MCF 10A (cell line): ENCODE data around the gene KRTAP1-3. TPM values are rescaled to one million over a fixed set of nuclear protein-coding genes. Genes with fewer than 3 reads are reported as not detected.

Experiments
- BruUV-seq: library from RNA; stranded (reverse); fragments of 400-500 nt; replicated peaks from 2 replicates; lab custom pipeline; 2021; lab: Mats Ljungman, UMichigan
- CTCF ChIA-PET: fragments of 300-600 bp; sonication (Branson Sonifier 250); formaldehyde crosslinking; extraction: SDS; loops from one replicate; lab custom pipeline; 2021; ENCODE audit warnings: antibody characterized with exemption, inconsistent platforms; lab: Yijun Ruan, JAX
- POLR2A ChIA-PET: fragments of 300-600, 350-650 bp; sonication (Branson Sonifier 250); formaldehyde crosslinking; extraction: SDS; loops from one replicate; lab custom pipeline; 2020; ENCODE audit warnings: antibody characterized with exemption, inconsistent platforms; lab: Yijun Ruan, JAX
- DNase-seq: peaks from one replicate; pipeline ENCODE4 v3.0.0-alpha.2; 2018; ENCODE audit not compliant: unreplicated experiment
- H3K27ac Mint-ChIP-seq: one replicate; pipeline ENCODE4 v1.8.0; 2022; ENCODE audit warnings: mild to moderate bottlenecking, low read depth, mixed read lengths; ENCODE audit not compliant: unreplicated experiment
- H3K27me3 Mint-ChIP-seq: one replicate; pipeline ENCODE4 v1.8.0; 2022; ENCODE audit warnings: mixed read lengths; ENCODE audit not compliant: insufficient read depth, unreplicated experiment
- H3K36me3 Mint-ChIP-seq: one replicate; pipeline ENCODE4 v1.8.0; 2022; ENCODE audit warnings: mild to moderate bottlenecking, moderate library complexity, mixed read lengths; ENCODE audit not compliant: insufficient read depth, unreplicated experiment
- H3K4me1 Mint-ChIP-seq: one replicate; pipeline ENCODE4 v1.8.0; 2022; ENCODE audit warnings: mixed read lengths; ENCODE audit not compliant: insufficient read depth, unreplicated experiment
- H3K4me3 Mint-ChIP-seq: one replicate; pipeline ENCODE4 v1.8.0; 2022; ENCODE audit warnings: mild to moderate bottlenecking, moderate library complexity, mixed read lengths; ENCODE audit not compliant: unreplicated experiment
- H3K9me3 Mint-ChIP-seq: one replicate; pipeline ENCODE4 v1.8.0; 2022; ENCODE audit warnings: mixed read lengths; ENCODE audit not compliant: unreplicated experiment
- intact Hi-C: fragments of 100-400 bp; cut with micrococcal nuclease; formaldehyde crosslinking; loops from 2 replicates; pipeline ENCODE4 v1.14.1; 2022
- total RNA-seq: library from RNA; stranded (reverse); gene quantifications from 2 replicates; pipeline ENCODE4 v1.2.3, GENCODE V29; 2022
- TF ChIP-seq, protein P1 (sequence below): fragments of 200-600 bp; IDR thresholded peaks from one replicate; pipeline ENCODE4 v1.8.0; 2022; ENCODE audit warnings: antibody characterized with exemption, mild to moderate bottlenecking; ENCODE audit not compliant: unreplicated experiment

Gene KRTAP1-3
- total RNA-seq, 1 experiment from 2014 or later, result not detected

DNA sequence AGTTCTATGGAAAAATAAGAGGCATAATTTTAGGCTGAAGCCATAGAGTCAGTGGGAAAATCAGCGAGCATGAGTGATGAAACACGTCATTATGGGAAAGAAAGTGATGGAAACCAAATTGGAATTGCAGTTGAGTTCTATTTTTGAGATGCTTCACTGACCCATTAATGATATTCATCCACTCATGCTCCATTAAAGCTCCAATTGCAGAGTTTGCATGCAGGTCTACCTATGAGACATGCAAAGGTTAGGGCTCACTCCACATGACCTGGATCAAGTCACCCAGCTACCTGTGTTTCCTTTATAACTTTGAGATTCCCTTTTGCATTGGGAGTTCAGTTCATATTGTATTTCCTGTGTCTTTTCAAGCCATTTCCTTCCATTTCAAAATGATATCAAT is 39.0 kb upstream of the KRTAP1-3 start:
- Mint-ChIP-seq H3K4me3 (no peak overlapping the region), H3K27me3 (peaks cover 8% of the 10 kb centered on the region), H3K9me3 (no peaks in the 10 kb centered on the region), H3K36me3 (no peaks in the 10 kb centered on the region), H3K27ac (no peak overlapping the region), H3K4me1 (no peaks in the 10 kb centered on the region)
- POLR2A ChIA-PET, result no interaction called here
- TF ChIP-seq, protein P1, sequence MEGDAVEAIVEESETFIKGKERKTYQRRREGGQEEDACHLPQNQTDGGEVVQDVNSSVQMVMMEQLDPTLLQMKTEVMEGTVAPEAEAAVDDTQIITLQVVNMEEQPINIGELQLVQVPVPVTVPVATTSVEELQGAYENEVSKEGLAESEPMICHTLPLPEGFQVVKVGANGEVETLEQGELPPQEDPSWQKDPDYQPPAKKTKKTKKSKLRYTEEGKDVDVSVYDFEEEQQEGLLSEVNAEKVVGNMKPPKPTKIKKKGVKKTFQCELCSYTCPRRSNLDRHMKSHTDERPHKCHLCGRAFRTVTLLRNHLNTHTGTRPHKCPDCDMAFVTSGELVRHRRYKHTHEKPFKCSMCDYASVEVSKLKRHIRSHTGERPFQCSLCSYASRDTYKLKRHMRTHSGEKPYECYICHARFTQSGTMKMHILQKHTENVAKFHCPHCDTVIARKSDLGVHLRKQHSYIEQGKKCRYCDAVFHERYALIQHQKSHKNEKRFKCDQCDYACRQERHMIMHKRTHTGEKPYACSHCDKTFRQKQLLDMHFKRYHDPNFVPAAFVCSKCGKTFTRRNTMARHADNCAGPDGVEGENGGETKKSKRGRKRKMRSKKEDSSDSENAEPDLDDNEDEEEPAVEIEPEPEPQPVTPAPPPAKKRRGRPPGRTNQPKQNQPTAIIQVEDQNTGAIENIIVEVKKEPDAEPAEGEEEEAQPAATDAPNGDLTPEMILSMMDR, result no peak
- intact Hi-C loops, result no loop called here
- CTCF ChIA-PET, result no interaction called here
- DNase-seq, result no peak
- BruUV-seq, result no TSS peak

DNA sequence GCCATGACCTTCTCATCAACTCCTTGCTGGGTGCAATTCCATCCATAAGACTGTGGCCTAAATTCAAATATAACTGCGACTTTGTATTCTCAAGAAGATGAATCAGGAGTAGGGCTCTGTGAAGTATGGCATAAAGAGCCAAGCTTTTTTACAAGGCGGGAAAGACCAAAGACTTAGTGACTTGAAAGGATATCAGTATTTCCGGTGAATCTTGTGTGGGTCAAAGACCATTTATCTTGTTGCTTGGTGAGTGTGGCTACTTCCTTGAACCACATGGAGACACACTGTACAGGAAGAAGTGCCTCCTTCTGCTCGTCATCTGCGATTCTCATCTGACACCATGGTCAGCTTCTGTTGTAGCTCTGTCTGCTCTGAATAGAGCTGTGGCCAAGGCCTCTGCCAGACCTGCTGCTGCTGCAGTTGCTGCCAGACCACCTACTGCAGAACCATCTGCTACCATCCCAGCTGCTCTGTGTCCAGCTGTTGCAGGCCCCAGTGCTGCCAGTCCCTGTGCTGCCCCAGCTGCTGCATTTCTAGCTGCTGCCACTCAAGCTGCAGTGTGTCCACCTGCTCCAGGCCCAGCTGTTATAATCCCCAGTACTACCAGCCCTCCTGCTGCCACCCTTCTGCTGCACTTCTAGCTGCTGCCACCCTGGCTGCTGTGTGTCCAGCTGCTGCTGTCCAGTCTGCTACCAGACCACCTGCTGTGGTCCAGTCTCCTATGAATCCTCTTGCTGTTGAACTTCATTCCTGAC is 37.1 kb upstream of the KRTAP1-3 start:
- intact Hi-C loops, result no loop called here
- H3K27ac Mint-ChIP-seq, result no peak overlapping the region
- H3K4me1 Mint-ChIP-seq, result no peaks in the 10 kb centered on the region
- no peaks in the 10 kb centered on the region for H3K36me3 Mint-ChIP-seq
- no peak overlapping the region for H3K4me3 Mint-ChIP-seq
- TF ChIP-seq, protein P1, result no peak
- no peak for DNase-seq
- no peaks in the 10 kb centered on the region for H3K9me3 Mint-ChIP-seq
- POLR2A ChIA-PET, result interaction anchor here (0.6 kb wide), 1 partner anchor 528 kb away, joined by 3 read pairs; no protein-coding TSS in a partner anchor
- peaks cover 8% of the 10 kb centered on the region for H3K27me3 Mint-ChIP-seq
- CTCF ChIA-PET, result interaction anchor here (0.6 kb wide), 1 partner anchor 478 kb away, joined by 4 read pairs; no protein-coding TSS in a partner anchor
- no TSS peak for BruUV-seq

DNA sequence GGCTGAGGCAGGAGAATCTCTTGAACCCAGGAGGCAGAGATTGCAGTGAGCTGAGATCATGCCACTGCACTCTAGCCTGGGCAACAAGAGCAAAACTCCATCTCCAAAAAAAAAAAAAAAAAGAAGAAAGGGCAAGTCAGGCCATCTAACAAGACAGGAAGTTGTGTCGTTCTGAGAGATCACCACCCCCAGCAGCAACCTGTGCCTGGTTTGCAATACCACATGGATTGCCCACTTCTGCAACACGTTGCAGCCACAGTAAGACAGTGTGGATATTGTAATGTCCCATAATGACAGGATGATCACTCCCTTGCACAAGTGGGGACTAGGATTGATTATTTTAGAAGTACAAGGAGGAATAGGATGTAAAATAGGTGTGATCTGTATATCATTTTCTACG is 34.4 kb upstream of the KRTAP1-3 start:
- DNase-seq, result no peak
- H3K4me3 Mint-ChIP-seq, result no peak overlapping the region
- TF ChIP-seq, protein P1, result no peak
- peaks cover 4% of the 10 kb centered on the region for H3K36me3 Mint-ChIP-seq
- peaks cover 8% of the 10 kb centered on the region for H3K4me1 Mint-ChIP-seq
- ChIA-PET CTCF (no interaction called here), POLR2A (no interaction called here)
- no peak overlapping the region for H3K27ac Mint-ChIP-seq
- H3K27me3 Mint-ChIP-seq, result no peaks in the 10 kb centered on the region
- BruUV-seq, result no TSS peak
- intact Hi-C loops, result loop anchor here (10.0 kb wide), 1 partner anchor 154 kb away; no protein-coding TSS in a partner anchor
- no peaks in the 10 kb centered on the region for H3K9me3 Mint-ChIP-seq

DNA sequence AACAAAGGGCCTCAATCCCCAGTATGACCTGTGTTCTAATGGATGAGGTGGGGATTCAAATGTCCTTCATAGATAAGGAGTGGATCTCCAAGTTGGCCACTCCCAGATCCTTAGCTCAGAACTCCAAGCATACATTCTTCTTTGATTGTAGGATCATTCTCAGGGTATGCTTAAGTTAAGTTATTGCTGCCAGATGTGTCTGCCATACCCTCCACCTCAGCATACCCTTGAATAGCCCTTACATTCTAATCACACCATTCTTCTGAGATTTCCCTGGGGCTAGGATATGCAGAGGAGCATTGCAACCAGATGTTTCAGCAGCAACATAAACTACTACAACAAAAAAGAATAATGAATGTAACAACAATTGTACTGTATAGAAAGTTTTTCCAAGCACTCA is 32.6 kb upstream of the KRTAP1-3 start:
- H3K27ac Mint-ChIP-seq, result no peak overlapping the region

More for the DNA sequence above, 32.6 kb upstream of the KRTAP1-3 start:
- Mint-ChIP-seq H3K36me3 (peaks cover 4% of the 10 kb centered on the region), H3K4me1 (peaks cover 8% of the 10 kb centered on the region), H3K9me3 (no peaks in the 10 kb centered on the region), H3K4me3 (no peak overlapping the region), H3K27me3 (no peaks in the 10 kb centered on the region)
- no TSS peak for BruUV-seq
- ChIA-PET POLR2A (no interaction called here), CTCF (no interaction called here)
- intact Hi-C loops, result loop anchor here (10.0 kb wide), 1 partner anchor 152 kb away; no protein-coding TSS in a partner anchor
- no peak for DNase-seq
- TF ChIP-seq, protein P1, result no peak
